ENCODE results near the gene GSG1. TPM values are rescaled to one million over a fixed set of nuclear protein-coding genes. Genes with fewer than 3 reads are reported as not detected.

GSG1 gene
- total RNA-seq, 1 donor from 2014 or later, result not detected

- Histone ChIP-seq H3K36me3 (ENCODE audit: control insufficient read depth, insufficient read depth, low read length) (no peaks in the 10 kb centered on the region), H3K27me3 (ENCODE audit: control insufficient read depth, insufficient read depth, low read length) (no peaks in the 10 kb centered on the region), H3K4me3 (ENCODE audit: low read depth, low read length) (no peak overlapping the region)
- no peak for DNase-seq (ENCODE audit: low read depth)
- TF ChIP-seq CTCF (IDR thresholded peaks at IDR 0.05; ENCODE audit: insufficient read depth, low read length, poor library complexity, severe bottlenecking), result no peak
These were observed 3.4 kb downstream of the GSG1 start for GRCh38 chr12:13099844-13100604.

GRCh38 chr12:13099066-13099843 lies 4.2 kb downstream of the GSG1 start:
- TF ChIP-seq CTCF (IDR thresholded peaks at IDR 0.05; ENCODE audit: insufficient read depth, low read length, poor library complexity, severe bottlenecking), result no peak
- Histone ChIP-seq H3K27me3 (ENCODE audit: control insufficient read depth, insufficient read depth, low read length) (no peaks in the 10 kb centered on the region), H3K36me3 (ENCODE audit: control insufficient read depth, insufficient read depth, low read length) (no peaks in the 10 kb centered on the region), H3K4me3 (ENCODE audit: low read depth, low read length) (no peak overlapping the region)
- no peak for DNase-seq (ENCODE audit: low read depth)

GRCh38 chr12:13097491-13098011 lies 5.9 kb downstream of the GSG1 start:
- no peaks in the 10 kb centered on the region for H3K27me3 ChIP-seq (ENCODE audit: control insufficient read depth, insufficient read depth, low read length)
- no peak overlapping the region for H3K4me3 ChIP-seq (ENCODE audit: low read depth, low read length)
- TF ChIP-seq CTCF (IDR thresholded peaks at IDR 0.05; ENCODE audit: insufficient read depth, low read length, poor library complexity, severe bottlenecking), result no peak
- no peak for DNase-seq (ENCODE audit: low read depth)
- no peaks in the 10 kb centered on the region for H3K36me3 ChIP-seq (ENCODE audit: control insufficient read depth, insufficient read depth, low read length)

- Histone ChIP-seq H3K4me3 (ENCODE audit: low read depth, low read length) (no peak overlapping the region), H3K36me3 (ENCODE audit: control insufficient read depth, insufficient read depth, low read length) (no peaks in the 10 kb centered on the region), H3K27me3 (ENCODE audit: control insufficient read depth, insufficient read depth, low read length) (no peaks in the 10 kb centered on the region)
- no peak for DNase-seq (ENCODE audit: low read depth)
- no peak for TF ChIP-seq CTCF (IDR thresholded peaks at IDR 0.05; ENCODE audit: insufficient read depth, low read length, poor library complexity, severe bottlenecking)
These were observed 8.0 kb downstream of the GSG1 start for GRCh38 chr12:13095266-13095995.

GRCh38 chr12:13094367-13094766 lies 9.1 kb downstream of the GSG1 start:
- DNase-seq (ENCODE audit: low read depth), result no peak
- Histone ChIP-seq H3K36me3 (ENCODE audit: control insufficient read depth, insufficient read depth, low read length) (no peaks in the 10 kb centered on the region), H3K4me3 (ENCODE audit: low read depth, low read length) (no peak overlapping the region), H3K27me3 (ENCODE audit: control insufficient read depth, insufficient read depth, low read length) (no peaks in the 10 kb centered on the region)
- TF ChIP-seq CTCF (IDR thresholded peaks at IDR 0.05; ENCODE audit: insufficient read depth, low read length, poor library complexity, severe bottlenecking), result no peak

All from kidney epithelial cell (primary cell).